HG03280 (cell line): ENCODE measurements around the gene PUSL1.
"Not testable (repeated sequence)": the region's sequence is repeated elsewhere in the genome, so short reads cannot be mapped to it uniquely, and the experiment has no call there.

Experiments
- ATAC-seq: cut with Tn5 transposase; IDR thresholded peaks from one replicate; pipeline ENCODE4 v1.9.1; 2021; ENCODE audit warnings: mild to moderate bottlenecking, moderate library complexity; ENCODE audit not compliant: unreplicated experiment

The PUSL1 gene

DNA sequence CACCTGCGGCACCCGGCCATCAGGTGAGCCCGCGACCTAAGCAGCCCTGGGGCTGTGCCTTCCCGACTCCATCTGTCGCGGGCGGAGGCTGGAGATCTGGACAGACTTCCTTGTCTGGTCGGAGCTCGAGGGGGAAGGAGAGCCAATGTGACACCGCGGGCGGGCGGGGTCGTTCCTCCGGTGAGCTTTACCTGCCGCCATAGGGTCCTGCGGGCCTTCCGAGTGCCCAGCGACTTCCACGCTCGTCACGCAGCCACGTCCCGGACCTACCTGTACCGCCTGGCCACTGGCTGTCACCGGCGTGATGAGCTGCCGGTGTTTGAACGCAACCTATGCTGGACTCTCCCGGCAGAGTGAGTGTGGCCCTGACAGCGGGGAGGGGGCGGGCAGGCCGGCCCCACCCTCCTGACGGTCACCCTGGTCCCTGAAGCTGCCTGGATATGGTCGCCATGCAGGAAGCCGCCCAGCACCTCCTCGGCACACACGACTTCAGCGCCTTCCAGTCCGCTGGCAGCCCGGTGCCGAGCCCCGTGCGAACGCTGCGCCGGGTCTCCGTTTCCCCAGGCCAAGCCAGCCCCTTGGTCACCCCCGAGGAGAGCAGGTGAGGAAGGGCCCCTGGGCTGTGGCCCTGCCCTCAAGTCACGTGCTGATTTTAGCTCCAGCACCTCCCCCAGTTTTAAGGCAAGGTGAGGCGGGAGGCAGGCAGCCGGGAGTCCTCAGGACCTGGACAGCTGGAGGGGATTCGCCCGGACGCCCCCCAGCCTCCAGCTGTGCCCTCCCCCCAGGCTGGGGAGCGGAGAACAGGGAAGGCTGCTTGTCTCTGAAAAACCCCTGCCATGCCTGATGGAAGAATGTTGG, 1.1 kb downstream of the PUSL1 start:
- ATAC-seq = no peak

DNA sequence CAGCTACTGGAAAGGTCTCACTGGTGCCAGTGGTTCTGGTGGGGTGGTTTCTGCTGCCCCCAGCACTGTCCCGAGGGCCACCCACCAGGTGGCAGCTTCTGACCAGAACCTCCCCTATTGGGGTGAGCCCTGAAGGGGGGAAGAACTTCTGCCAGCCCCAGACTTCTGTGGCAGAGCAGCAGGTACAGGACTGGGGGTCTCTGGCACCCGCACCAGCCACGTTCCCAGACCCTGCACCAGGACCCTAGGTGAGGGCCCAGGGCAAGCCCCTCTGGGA, 1.6 kb downstream of the PUSL1 start:
- no peak for ATAC-seq

DNA sequence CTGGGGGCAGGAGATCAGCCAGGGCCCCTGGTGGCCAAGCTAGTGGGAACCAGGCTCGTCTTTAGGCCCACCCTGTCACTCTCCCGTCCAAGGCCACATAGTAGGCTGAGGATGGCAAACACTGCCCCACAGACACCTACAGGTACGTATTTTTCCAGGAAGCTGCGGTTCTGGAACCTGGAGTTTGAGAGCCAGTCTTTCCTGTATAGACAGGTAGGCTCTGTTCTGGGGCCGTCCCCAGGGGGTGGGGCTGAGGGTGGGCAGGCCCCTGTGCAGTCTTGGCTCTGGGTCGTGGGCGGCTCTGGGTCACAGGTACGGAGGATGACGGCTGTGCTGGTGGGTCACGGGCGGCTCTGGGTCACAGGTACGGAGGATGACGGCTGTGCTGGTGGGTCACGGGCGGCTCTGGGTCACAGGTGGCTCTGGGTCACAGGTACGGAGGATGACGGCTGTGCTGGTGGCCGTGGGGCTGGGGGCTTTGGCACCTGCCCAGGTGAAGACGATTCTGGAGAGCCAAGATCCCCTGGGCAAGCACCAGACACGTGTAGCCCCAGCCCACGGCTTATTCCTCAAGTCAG, 2.2 kb downstream of the PUSL1 start:
- no peak for ATAC-seq

DNA sequence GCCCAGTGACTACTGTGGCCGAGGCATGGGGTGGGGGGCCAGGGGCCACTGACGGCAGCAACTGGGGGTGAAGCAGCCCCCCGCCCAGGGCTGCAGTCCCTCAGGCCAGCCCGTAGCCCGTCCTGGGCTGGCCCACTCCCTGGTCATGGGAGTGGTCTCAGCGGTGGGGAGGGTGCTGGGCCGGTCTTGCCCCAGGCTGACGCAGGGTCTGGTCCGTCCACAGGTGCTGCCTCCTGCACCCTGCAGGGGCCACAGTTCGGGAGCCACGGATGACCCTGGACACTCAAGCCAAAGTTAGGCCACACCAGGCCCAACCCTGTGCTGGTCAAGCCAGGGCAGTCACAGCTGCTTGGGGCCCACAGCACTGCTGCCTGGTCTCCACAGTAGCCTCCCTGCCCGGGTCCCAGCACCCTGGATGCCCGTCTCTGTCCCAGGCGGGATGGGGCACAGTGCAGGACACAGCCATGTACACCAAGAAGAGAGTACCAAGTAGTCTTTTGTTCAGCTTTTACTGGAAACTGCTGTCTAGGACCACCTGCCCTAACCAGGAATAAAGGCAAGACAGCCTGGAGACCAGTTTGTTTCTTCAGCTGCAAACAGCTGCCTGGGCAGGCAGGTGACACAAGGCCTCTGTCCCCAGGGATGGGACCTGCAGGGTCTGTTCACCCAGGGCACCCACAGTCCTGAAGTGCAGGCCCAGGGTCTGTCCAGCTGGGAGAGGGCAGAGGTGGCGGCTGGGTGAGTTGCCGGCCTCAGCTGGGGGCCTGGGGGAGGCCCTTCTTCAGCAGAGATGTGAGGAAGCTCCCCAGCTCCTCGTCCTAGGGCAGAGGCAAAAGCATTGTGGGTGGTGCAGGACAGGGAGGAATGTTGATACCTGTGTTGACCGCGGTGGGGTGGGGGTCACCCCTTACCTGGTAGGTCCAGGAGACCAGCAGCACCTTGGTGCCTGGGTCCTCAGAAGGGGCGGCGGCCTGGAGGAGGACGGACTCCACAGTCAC, 3.0 kb downstream of the PUSL1 start:
- no peak for ATAC-seq

DNA sequence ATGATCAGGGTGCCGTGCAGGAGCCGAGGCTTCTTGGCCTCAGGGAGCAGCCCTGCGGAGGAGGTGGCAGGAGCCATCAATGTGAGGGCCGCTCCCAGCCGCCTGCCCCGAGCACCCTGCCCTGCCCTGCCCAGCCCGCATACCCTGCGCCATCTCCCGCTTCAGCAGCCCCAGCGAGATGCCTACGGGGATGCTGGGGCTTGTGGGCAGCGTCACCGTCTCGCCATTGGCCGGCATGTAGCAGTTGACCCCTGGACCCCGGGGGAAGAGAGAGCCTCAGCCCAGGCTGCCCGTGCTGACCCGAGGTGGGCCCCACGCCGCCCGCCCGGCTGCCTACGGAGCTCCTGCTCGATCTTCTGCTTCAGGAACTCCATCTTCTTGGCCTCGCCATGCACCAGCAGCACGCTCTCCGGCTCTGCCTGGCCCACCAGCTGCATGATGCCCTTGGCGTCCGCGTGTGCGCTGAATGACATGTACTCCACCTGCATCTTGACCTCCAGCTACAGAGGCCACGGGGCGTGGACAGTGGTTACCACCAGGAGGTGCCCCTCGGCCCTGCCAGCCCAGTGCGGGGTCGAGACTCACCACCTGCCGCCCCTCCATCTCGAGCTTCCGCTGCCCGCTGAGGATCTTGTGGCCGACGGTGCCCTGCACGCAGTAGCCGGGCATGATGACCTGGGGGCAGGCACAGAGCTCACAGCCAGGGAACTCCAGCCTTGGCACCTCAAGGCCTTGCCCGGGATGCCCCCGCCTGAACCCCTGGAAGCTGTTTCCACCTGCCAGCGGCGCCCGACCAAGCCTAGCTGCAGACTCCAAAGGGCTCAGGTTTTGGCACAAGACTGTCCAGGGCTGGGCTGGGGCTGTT, 4.3 kb downstream of the PUSL1 start:
- ATAC-seq = no peak

DNA sequence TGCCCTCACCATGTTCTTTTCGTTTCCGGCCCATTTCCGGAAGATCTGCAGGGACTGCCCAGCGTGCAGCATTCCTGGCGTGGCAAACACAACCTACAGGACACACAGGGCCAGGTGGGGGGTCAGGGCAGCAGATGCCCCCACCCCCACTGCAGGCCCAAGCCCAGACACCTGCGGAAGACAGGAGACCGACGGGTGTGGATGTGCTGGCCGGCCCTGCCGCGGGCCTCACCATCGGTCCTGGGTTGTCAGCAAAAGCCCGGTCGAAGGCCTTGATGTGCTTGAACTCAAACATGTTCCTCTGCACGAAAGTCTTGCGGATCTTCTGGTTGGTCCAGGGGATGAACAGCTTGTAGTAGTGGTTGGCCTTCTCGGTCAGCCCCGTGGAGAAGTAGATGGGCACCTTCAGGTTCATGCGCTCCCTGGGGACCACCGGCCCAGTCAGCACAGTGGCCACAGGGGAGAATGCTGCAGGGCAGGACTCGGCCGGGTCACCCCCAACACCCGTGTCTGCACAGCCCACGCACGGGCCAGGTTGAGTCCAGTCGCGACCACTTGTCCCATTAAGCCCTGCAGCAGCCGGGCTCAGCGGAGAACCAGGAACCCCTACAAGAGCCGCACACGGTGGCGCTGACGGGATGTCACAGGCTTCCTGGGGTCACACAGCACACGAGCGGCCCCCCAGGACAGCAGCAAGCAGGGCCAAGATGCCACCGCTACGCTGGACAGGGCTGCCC, 5.3 kb downstream of the PUSL1 start:
- no peak for ATAC-seq

DNA sequence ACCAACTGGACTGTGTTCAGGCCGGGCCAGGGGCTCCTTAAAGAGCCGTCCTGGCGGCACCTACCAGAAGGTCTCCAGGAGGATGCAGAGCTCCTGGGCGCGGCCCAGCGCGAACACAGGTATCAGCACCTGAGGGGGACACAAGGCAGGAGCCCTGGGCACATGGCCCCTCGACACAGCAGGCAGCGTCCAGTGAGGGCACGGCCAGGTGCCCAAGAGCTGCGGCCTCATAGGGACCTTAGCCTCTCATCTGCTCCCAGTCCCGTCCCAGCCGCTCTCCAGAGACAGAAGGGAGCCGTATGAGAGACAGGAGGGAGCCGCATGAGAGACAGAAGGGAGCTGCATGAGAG, 5.8 kb downstream of the PUSL1 start:
- no peak for ATAC-seq

DNA sequence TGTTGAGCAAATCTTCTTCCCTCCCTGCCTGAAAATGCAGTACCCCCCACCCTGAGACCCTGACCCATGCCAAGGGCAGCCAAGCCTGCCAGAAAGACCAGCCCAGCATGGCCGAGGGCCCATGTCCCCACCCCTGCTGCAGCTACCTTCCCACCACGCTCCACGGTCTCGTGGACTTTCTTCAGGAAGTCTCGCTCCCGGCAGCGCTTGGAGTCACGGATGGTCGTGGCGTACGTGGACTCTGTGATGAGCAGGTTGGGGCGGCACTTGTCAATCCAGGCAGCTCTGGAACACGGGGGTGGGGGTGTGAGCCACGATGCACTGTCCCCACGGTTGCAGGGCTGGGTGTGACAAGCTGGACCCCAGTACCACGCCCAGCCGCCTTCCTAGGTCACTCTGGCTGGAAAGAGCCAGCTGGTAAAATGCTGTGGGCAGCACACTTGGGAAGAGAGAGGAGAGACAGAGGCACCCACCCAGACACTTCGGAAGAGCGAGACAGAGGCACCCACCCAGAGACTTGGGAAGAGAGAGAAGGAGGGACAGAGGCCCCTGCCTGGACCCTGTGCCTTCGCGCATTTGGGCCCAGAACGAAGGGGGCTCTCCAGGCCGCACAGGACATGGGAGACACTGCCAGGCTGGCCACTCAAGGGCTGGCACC, 6.4 kb downstream of the PUSL1 start:
- ATAC-seq = no peak

DNA sequence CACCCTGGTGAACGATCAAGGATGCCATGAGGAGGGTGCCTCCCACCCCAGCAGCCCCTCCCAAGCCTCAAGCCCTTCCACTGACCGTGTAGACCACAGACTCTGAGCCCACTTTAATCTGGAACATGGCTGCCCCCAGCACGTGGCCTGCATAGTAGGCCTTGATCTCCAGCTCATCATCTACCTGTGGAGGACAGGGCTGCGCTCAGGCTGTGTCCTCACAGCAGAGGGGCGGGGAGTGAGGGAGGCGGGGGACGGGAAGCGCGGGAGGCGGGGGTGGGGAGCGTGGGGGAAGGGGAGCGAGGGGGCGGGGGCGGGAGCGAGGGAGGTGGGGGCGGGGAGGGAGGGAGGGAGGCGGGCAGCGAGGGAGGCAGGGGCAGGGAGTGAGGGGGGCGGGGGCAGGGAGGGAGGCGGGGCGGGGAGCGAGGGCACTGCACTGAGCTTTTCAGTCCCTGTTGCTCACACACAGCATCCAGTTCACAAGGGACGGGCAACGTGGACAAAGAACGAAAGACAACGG, 7.1 kb downstream of the PUSL1 start:
- ATAC-seq = no peak

DNA sequence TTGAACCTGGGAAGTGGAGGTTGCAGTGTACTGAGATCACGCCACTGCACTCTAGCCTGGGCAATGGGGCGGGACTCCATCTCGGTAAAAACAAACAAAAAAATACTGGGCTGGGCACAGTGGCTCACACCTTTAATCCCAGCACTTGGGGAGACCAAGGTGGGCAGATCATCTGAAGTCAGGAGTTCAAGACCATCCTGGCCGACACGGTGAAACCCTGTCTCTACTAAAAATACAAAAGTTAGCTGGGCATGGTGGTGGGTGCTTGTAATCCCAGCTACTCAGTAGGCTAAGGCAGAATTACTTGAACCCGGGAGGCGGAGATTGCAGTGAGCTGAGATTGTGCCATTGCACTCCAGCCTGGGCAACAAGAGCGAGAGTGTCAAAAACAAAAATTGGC, 7.8 kb downstream of the PUSL1 start:
- not testable (repeated sequence) for ATAC-seq

DNA sequence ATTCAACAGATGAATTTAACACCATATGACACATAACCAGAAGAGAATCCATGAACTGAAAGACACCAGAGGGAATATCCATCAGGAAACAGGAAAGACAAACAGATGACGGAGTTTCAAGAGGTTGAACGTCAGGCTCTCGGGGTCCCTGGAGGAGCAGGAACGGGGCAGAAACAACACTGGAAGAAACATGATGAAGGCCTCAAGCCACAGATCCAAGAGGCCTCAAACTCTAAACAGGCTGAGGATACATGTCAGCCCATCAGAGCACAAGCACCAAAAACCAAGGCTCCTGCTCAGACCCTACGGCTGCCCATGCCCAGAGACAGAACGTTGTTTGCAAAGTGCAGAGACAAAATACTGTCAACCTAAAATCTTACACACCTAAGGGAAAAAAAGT, 9.0 kb downstream of the PUSL1 start:
- no peak for ATAC-seq

DNA sequence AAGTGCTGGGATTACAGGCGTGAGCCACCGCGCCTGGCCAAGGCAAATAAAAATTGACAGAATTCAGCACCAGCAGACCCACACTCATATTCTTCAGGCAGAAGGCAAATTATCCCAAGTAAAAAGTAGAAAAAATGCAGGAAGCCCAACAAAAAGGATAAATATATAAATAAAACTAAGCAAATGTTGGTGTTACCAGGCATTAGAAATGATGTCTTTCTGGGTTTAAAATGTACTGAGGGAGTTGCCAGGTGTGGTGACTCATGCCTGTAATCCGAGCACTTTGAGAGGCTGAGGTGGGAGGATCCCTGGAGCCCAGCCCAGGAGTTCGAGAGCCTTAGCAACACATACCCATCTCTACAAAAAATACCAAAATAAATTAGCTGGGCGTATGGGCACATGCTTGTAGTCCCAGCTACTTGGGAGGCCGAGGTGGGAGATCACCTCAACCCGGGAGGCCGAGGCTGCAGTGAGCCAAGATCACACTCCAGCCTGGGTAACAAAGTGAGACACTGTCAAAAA, 9.8 kb downstream of the PUSL1 start:
- ATAC-seq = no peak

DNA sequence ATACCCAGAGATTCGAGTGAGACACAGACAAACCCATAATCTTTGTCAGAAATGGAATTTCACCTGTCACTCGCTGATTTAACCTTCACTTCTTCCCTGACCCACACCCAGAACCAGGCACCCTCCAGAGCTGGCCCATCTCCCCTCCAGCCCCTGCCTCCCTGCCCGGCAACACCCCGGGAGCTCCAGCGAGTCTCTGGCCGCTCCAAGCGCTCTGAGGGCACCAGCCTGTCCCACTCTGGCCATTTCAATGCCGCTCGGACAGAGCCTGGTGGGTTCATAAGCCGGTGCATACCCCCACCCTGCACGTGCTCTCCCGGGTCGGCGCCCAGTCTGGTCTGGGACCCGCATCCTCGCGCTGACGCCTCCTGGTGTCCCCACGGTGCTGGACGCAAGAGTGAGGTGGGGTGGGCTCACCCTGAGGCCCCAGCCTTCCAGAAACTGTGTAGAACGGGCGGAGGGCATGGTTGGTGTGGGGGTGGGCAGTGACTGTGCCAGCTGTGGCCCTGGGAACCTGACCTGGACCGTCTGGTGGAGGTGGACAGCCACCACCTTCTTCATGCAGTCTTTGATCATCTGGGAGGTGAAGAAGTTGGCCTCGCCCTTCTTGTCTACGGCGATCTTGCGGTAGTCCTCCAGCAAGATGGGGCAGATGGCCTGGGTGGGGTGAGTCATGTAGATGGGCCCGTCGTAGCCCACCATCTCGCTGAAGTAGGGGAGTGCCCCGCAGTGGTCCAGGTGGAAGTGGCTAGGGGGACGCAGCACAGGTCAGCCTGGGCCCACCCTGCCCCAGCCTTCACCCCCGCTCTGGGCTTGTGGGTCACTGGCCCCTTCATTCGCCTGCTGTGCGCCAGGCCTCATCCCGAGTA, 10.6 kb downstream of the PUSL1 start:
- no peak for ATAC-seq

DNA sequence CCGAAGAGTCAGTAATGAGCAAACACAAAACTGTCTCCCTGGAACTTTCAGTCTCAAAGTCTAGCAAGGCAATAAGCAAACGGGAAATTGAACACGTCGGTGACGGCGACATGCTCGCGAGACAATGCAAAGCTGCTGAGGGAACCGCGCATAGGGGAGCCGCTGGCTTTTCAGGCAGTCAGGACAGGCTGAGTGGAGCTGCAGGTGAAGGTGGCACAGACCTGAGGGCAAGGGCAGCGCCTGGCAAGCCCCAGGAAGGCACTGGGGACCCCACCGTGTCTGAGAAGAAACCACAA, 11.2 kb downstream of the PUSL1 start:
- ATAC-seq = no peak

DNA sequence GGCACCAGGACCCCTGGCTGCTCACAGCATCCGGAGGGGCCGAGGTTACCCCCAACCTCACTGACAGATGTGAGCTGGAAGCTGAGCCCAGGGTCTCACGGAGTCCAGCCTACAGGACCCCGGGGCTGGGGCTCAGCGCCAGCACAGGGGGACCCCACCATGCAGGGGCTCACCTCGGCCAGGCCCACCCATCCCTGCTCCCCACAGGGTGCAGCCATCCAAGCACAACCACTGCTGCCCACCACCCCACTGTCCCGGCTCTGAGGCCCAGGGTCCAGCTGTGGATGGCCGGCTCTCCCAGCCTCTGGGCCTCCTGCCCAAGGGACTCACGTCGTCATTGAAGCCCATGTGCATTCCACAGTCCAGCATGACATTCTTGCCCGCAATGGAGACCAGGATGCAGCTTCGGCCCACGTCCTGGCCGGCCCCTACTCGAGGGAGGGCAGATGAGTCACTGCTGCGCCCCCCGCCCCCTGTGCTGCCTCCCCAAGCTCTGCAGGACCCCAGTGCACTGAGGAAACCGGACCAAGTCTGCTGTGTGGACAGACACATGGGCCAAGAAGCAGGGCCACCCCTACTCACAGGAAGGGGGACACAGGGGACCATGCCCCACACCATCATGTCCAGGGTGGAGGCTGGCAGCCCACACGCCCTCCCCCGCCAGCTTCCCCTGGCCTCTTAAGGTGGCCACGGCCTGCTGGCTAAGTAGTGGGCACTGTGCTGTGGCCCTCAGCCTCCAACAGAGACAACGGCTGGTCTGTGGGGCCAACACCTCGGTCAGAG, 12.5 kb downstream of the PUSL1 start:
- no peak for ATAC-seq

DNA sequence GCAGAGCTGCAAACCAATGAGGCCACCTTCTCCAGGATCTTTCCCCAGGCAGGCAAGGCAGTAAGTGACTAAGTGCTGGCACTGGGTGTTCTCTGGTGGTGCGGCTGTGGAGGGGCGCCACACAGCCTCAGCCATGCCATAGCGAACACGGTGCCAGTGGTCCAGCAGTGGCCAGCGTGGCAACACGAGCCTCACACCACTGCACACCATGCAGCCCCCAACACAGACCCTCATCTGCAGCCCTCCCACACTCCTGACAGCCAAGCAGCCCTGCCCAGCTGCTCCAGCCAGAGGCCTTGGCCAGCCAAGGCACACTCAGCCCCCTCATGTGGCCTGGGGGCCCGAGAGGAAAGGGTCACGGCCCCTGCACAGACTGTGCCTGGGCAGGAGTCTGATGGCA, 13.1 kb downstream of the PUSL1 start:
- no peak for ATAC-seq

DNA sequence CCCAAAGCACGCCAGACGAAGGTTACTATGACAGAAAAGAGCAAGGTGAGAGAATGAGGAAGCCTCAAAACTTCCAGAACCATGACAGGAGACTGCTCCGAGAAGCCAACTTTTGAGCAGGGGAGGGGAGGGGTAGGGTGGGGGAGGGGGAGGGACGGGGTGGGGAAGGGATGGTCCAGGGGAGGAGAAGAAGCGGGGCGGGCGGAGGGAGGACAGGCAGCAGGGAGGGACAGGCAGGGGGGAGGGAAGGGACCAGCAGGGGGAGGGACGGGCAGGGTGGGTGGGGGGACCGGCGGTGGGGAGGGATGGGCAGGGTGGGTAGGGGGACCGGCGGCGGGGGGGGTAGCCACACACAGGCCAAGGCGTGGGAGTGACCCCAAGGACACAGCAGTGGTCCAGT, 14.0 kb downstream of the PUSL1 start:
- ATAC-seq = no peak

DNA sequence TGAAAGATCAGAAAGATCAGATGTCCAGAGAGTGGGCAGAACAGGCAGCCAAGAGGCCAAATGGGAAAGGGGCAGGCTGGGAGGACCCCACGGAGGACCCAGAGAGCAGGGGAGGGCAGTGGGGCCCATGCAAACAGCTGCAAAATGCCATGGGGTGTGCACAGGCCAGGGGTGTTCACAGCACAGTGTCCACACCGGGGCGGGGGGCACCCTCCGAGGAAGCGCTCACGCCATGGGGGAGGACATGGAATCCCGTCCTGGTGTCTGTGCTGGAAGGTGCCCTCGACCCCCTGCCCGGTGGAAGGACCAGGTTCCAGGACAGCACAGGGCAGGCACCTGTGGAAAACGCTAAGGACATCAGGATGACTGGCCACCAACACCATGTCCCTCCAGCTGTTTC, 14.6 kb downstream of the PUSL1 start:
- no peak for ATAC-seq
